ENCODE data around the gene AP4E1.
"Not testable (repeated sequence)": the region's sequence is repeated elsewhere in the genome, so short reads cannot be mapped to it uniquely, and the experiment has no call there.

Gene AP4E1

GRCh38 chr15:50890751-50891150, 17.7 kb upstream of the AP4E1 start:
- no peak overlapping the region for H3K27ac ChIP-seq
- H3K36me3 ChIP-seq = no peaks in the 10 kb centered on the region
- H3K4me3 ChIP-seq (ENCODE audit: low read depth in 1 of 2, low read length in 1 of 2) = no peak overlapping the region
- TF ChIP-seq CTCF (IDR thresholded peaks at IDR 0.05) = no peak
- peaks cover 4% of the 10 kb centered on the region for H3K9me3 ChIP-seq
- peaks cover 0 to under 1% of the 10 kb centered on the region in 2 experiments for H3K4me1 ChIP-seq (ENCODE audit: control insufficient read depth in 1 of 2, insufficient read depth in 1 of 2, low read depth in 1 of 2, low read length in 1 of 2)
- no peaks in the 10 kb centered on the region for H3K27me3 ChIP-seq

GRCh38 chr15:50891159-50891558, 17.3 kb upstream of the AP4E1 start:
- no peak for TF ChIP-seq CTCF (IDR thresholded peaks at IDR 0.05)
- H3K27me3 ChIP-seq = no peaks in the 10 kb centered on the region
- peaks cover 4% of the 10 kb centered on the region for H3K9me3 ChIP-seq
- no peak overlapping the region for H3K4me3 ChIP-seq (ENCODE audit: low read depth in 1 of 2, low read length in 1 of 2)
- no peaks in the 10 kb centered on the region for H3K4me1 ChIP-seq (ENCODE audit: control insufficient read depth in 1 of 2, insufficient read depth in 1 of 2, low read depth in 1 of 2, low read length in 1 of 2)
- no peak overlapping the region for H3K27ac ChIP-seq
- no peaks in the 10 kb centered on the region for H3K36me3 ChIP-seq

- TF ChIP-seq CTCF (IDR thresholded peaks at IDR 0.05) = no peak
- no peak overlapping the region for H3K27ac ChIP-seq
Measured at GRCh38 chr15:50893976-50894375, 14.5 kb upstream of the AP4E1 start.

GRCh38 chr15:50901390-50901789, 7.1 kb upstream of the AP4E1 start:
- not testable (repeated sequence) for H3K36me3 ChIP-seq; H3K4me1 ChIP-seq (ENCODE audit: control insufficient read depth in 1 of 2, insufficient read depth in 1 of 2, low read depth in 1 of 2, low read length in 1 of 2); H3K27me3 ChIP-seq; H3K4me3 ChIP-seq (ENCODE audit: low read depth in 1 of 2, low read length in 1 of 2); H3K9me3 ChIP-seq; H3K27ac ChIP-seq

More at GRCh38 chr15:50893976-50894375, 14.5 kb upstream of the AP4E1 start:
- no peak overlapping the region for H3K4me3 ChIP-seq (ENCODE audit: low read depth in 1 of 2, low read length in 1 of 2)
- no peaks in the 10 kb centered on the region for H3K4me1 ChIP-seq (ENCODE audit: control insufficient read depth in 1 of 2, insufficient read depth in 1 of 2, low read depth in 1 of 2, low read length in 1 of 2)
- no peaks in the 10 kb centered on the region for H3K36me3 ChIP-seq
- peaks cover 4% of the 10 kb centered on the region for H3K9me3 ChIP-seq
- H3K27me3 ChIP-seq = no peaks in the 10 kb centered on the region

GRCh38 chr15:50904211-50904610, 4.3 kb upstream of the AP4E1 start:
- peaks cover 12 to 16% of the 10 kb centered on the region in 2 experiments for H3K4me1 ChIP-seq (ENCODE audit: control insufficient read depth in 1 of 2, insufficient read depth in 1 of 2, low read depth in 1 of 2, low read length in 1 of 2)

GRCh38 chr15:50905055-50905454, 3.4 kb upstream of the AP4E1 start:
- Histone ChIP-seq H3K27me3 (no peaks in the 10 kb centered on the region), H3K27ac (no peak overlapping the region)
- TF ChIP-seq CTCF (IDR thresholded peaks at IDR 0.05) = no peak

More at GRCh38 chr15:50904211-50904610, 4.3 kb upstream of the AP4E1 start:
- no peaks in the 10 kb centered on the region for H3K27me3 ChIP-seq
- no peaks in the 10 kb centered on the region for H3K9me3 ChIP-seq
- no peak for TF ChIP-seq CTCF (IDR thresholded peaks at IDR 0.05)
- H3K36me3 ChIP-seq = no peaks in the 10 kb centered on the region
- H3K4me3 ChIP-seq (ENCODE audit: low read depth in 1 of 2, low read length in 1 of 2) = no peak overlapping the region
- no peak overlapping the region for H3K27ac ChIP-seq

More at GRCh38 chr15:50905055-50905454, 3.4 kb upstream of the AP4E1 start:
- Histone ChIP-seq H3K4me3 (ENCODE audit: low read depth in 1 of 2, low read length in 1 of 2) (no peak overlapping the region), H3K36me3 (no peaks in the 10 kb centered on the region), H3K4me1 (ENCODE audit: control insufficient read depth in 1 of 2, insufficient read depth in 1 of 2, low read depth in 1 of 2, low read length in 1 of 2) (peaks cover 19 to 24% of the 10 kb centered on the region in 2 experiments), H3K9me3 (no peaks in the 10 kb centered on the region)
